GM23338 (cell line): Measurements from ENCODE around the gene SP9. TPM values are rescaled to one million over a fixed set of nuclear protein-coding genes. Genes with fewer than 3 reads are reported as not detected.

Experiments used
- ATAC-seq: fragments of 200-7000 bp; cut with Tn5 transposase; 3 replicates; pipeline ENCODE4 v1.9.1; 2020
- DNase-seq: peaks from one replicate; pipeline ENCODE4 v3.0.0-alpha.2; 2015; ENCODE audit warnings: low spot score
- H2AFZ ChIP-seq: fragments of 200-600 bp; sonication (generic); 2 replicates; pipeline ENCODE4 v1.8.0; 2016; ENCODE audit warnings: antibody characterized with exemption, mild to moderate bottlenecking, moderate library complexity
- H3F3A ChIP-seq: fragments of 200-600 bp; sonication (generic); replicated peaks from 2 replicates; pipeline ENCODE4 v1.8.0; 2017; ENCODE audit warnings: antibody characterized with exemption, mixed run types, low read depth
- H3K27ac ChIP-seq: fragments of 200-600 bp; sonication (generic); 2 replicates; pipeline ENCODE4 v1.6.1; 2016; ENCODE audit warnings: low read depth
- H3K27me3 ChIP-seq: fragments of 200-600 bp; sonication (generic); 2 replicates; pipeline ENCODE4 v1.8.0; 2016; ENCODE audit warnings: mild to moderate bottlenecking, mixed run types, moderate library complexity; ENCODE audit not compliant: insufficient read depth
- H3K36me3 ChIP-seq: fragments of 200-600 bp; sonication (generic); 2 replicates; pipeline ENCODE4 v1.8.0; 2016; ENCODE audit warnings: mild to moderate bottlenecking; ENCODE audit not compliant: insufficient read depth
- H3K4me1 ChIP-seq: fragments of 200-600 bp; sonication (generic); 2 replicates; pipeline ENCODE4 v1.8.0; 2016; ENCODE audit warnings: mild to moderate bottlenecking, moderate library complexity; ENCODE audit not compliant: insufficient read depth
- H3K4me2 ChIP-seq: fragments of 200-600 bp; sonication (generic); 2 replicates; pipeline ENCODE4 v1.7.1; 2017; ENCODE audit warnings: mixed run types
- H3K4me3 ChIP-seq: fragments of 200-600 bp; sonication (generic); 2 replicates; pipeline ENCODE4 v1.6.1; 2016; ENCODE audit warnings: mixed run types
- H3K79me2 ChIP-seq: fragments of 200-600 bp; sonication (generic); replicated peaks from 2 replicates; pipeline ENCODE4 v1.8.0; 2017; ENCODE audit warnings: mild to moderate bottlenecking; ENCODE audit not compliant: insufficient read depth
- H3K9me2 ChIP-seq: fragments of 200-600 bp; sonication (generic); 2 replicates; pipeline ENCODE4 v1.8.0; 2017; ENCODE audit not compliant: insufficient read depth
- H4K20me1 ChIP-seq: fragments of 200-600 bp; sonication (generic); replicated peaks from 2 replicates; pipeline ENCODE4 v1.8.0; 2017; ENCODE audit warnings: mild to moderate bottlenecking; ENCODE audit not compliant: insufficient read depth
- H3K27ac Mint-ChIP-seq: 2 replicates; pipeline ENCODE4 v1.8.0; 2020; ENCODE audit warnings: inconsistent platforms, mild to moderate bottlenecking, moderate library complexity, mixed read lengths
- H3K27me3 Mint-ChIP-seq: 3 replicates; pipeline ENCODE4 v1.8.0; 2022; ENCODE audit warnings: low read depth, mild to moderate bottlenecking, moderate library complexity, mixed read lengths, inconsistent platforms; ENCODE audit not compliant: insufficient read depth, poor library complexity
- H3K36me3 Mint-ChIP-seq: 3 replicates; pipeline ENCODE4 v1.8.0; 2021; ENCODE audit warnings: low read depth, mild to moderate bottlenecking, inconsistent platforms, moderate library complexity, mixed read lengths
- H3K4me1 Mint-ChIP-seq: 3 replicates; pipeline ENCODE4 v1.8.0; 2020; ENCODE audit warnings: mild to moderate bottlenecking, inconsistent platforms, mixed read lengths
- H3K4me3 Mint-ChIP-seq: 3 replicates; pipeline ENCODE4 v1.8.0; 2021; ENCODE audit warnings: moderate library complexity, mild to moderate bottlenecking, inconsistent platforms, mixed read lengths
- H3K9me3 Mint-ChIP-seq: 3 replicates; pipeline ENCODE4 v1.8.0; 2020; ENCODE audit warnings: moderate library complexity, mild to moderate bottlenecking, inconsistent platforms, mixed read lengths
- EZH2phosphoT487 ChIP-seq: fragments of 200-600 bp; sonication (generic); IDR thresholded peaks from one replicate; pipeline ENCODE4 v1.8.1; 2018; ENCODE audit warnings: antibody characterized with exemption; ENCODE audit not compliant: unreplicated experiment
- NANOG ChIP-seq: IDR thresholded peaks from 2 replicates; pipeline ENCODE4 v1.6.1; 2016; ENCODE audit warnings: antibody characterized with exemption, borderline replicate concordance
- STAT1 ChIP-seq: IDR thresholded peaks from one replicate; pipeline ENCODE4 v1.6.1; 2016; ENCODE audit warnings: antibody characterized with exemption; ENCODE audit not compliant: unreplicated experiment
- ZNF114 ChIP-seq: fragments of 250-450 bp; sonication (Bioruptor Pico); IDR thresholded peaks from 2 replicates; pipeline ENCODE4 v1.5.0; 2020; ENCODE audit warnings: mild to moderate bottlenecking, moderate library complexity
- polyA plus RNA-seq: library from polyadenylated mRNA; unstranded; fragments of >200 nt; fragmentation: Nextera tagmentation; extraction: Ambion mirVana; gene quantifications from 2 replicates; pipeline ENCODE4 v1.2.1, GENCODE V29; 2016
- total RNA-seq: library from RNA; depleted of rRNA; stranded (reverse); fragments of >200 nt; shearing (Covaris generic); gene quantifications from 2 replicates; pipeline ENCODE4 v1.2.3, GENCODE V29; 2014
- TF ChIP-seq, protein P1 (sequence below): IDR thresholded peaks from one replicate; pipeline ENCODE4 v1.6.1; 2018; ENCODE audit warnings: antibody characterized with exemption; ENCODE audit not compliant: unreplicated experiment
- TF ChIP-seq, protein P2 (sequence below): IDR thresholded peaks from 2 replicates; pipeline ENCODE4 v1.6.1; 2016; ENCODE audit warnings: antibody characterized with exemption
- TF ChIP-seq, protein P3 (sequence below), 2 experiments: fragments of 200-600 bp in 1 of 2; sonication (generic) in 1 of 2; conservative IDR thresholded peaks; 2 replicates each; pipeline versions ENCODE4 v1.5.1 to v1.6.1; 2016 to 2017; ENCODE audit warnings: antibody characterized with exemption in 2 of 2, low read depth in 2 of 2, mild to moderate bottlenecking in 2 of 2, moderate library complexity in 1 of 2

SP9 gene
- total and polyA plus RNA-seq, 2 experiments from 2014 or later = 0.49 TPM; not detected in 1

DNA sequence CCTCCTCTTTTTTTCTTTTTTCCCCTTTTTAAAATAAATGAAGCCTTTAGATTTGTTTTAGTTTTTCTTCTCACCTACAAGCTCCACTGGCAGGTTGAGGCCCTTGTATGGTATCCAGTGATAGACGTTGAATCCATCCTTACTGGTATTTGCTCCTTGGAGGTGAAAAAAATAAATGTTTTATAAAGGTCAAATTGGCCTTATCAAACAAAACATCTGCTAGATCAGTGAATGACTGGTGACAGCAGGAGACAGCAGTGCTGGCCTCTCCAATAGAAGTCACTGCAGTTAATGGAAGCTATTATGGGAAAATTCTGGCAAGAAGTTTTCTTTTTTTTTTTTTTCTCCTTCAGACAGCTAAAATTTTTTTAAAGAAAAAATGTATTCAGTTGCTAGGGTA, 12.6 kb upstream of the SP9 start (continued):
- TF ChIP-seq, protein P1, sequence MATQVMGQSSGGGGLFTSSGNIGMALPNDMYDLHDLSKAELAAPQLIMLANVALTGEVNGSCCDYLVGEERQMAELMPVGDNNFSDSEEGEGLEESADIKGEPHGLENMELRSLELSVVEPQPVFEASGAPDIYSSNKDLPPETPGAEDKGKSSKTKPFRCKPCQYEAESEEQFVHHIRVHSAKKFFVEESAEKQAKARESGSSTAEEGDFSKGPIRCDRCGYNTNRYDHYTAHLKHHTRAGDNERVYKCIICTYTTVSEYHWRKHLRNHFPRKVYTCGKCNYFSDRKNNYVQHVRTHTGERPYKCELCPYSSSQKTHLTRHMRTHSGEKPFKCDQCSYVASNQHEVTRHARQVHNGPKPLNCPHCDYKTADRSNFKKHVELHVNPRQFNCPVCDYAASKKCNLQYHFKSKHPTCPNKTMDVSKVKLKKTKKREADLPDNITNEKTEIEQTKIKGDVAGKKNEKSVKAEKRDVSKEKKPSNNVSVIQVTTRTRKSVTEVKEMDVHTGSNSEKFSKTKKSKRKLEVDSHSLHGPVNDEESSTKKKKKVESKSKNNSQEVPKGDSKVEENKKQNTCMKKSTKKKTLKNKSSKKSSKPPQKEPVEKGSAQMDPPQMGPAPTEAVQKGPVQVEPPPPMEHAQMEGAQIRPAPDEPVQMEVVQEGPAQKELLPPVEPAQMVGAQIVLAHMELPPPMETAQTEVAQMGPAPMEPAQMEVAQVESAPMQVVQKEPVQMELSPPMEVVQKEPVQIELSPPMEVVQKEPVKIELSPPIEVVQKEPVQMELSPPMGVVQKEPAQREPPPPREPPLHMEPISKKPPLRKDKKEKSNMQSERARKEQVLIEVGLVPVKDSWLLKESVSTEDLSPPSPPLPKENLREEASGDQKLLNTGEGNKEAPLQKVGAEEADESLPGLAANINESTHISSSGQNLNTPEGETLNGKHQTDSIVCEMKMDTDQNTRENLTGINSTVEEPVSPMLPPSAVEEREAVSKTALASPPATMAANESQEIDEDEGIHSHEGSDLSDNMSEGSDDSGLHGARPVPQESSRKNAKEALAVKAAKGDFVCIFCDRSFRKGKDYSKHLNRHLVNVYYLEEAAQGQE = no peak
- TF ChIP-seq STAT1 = no peak
- TF ChIP-seq ZNF114 (CRISPR knock-in tag) = no peak
- TF ChIP-seq, protein P2, sequence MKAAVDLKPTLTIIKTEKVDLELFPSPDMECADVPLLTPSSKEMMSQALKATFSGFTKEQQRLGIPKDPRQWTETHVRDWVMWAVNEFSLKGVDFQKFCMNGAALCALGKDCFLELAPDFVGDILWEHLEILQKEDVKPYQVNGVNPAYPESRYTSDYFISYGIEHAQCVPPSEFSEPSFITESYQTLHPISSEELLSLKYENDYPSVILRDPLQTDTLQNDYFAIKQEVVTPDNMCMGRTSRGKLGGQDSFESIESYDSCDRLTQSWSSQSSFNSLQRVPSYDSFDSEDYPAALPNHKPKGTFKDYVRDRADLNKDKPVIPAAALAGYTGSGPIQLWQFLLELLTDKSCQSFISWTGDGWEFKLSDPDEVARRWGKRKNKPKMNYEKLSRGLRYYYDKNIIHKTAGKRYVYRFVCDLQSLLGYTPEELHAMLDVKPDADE = no peak

DNA sequence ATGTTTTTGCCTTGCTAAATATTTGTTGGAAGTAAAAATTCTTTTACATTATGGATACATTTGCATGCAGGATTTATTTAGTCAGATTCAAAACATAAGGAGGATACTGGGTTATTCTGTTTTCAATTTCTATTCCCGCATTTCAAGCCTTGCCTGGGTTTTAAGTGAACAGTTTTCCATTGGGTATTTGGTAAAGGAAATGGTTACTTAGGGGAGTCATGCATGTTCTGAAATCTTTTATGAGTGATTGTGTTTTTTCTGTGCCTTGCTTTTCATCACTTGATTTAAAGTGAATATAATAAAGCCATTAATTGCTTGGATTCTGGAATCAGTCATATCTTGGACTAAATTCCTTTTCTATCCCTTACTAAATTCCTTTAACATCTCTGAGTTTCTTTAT, 12.0 kb upstream of the SP9 start:
- H3K27me3 Mint-ChIP-seq = peaks cover 41% of the 10 kb centered on the region
- no peaks in the 10 kb centered on the region; the same call in 2 of the 3 replicates for H3K9me3 Mint-ChIP-seq
- H3K27ac Mint-ChIP-seq = no peak overlapping the region
- H3K4me2 ChIP-seq = no peak overlapping the region
- H3K4me3 Mint-ChIP-seq = no peak overlapping the region
- H3K27ac ChIP-seq = no peak overlapping the region
- no peaks in the 10 kb centered on the region for H4K20me1 ChIP-seq
- H3K36me3 Mint-ChIP-seq = no peaks in the 10 kb centered on the region; the same call in 2 of the 3 replicates
- no peak for DNase-seq
- H3K27me3 ChIP-seq = peaks cover 39% of the 10 kb centered on the region
- no peak overlapping the region for H3K4me3 ChIP-seq
- H3K36me3 ChIP-seq = no peaks in the 10 kb centered on the region
- no peak for ATAC-seq
- no peaks in the 10 kb centered on the region for H3K79me2 ChIP-seq
- H2AFZ ChIP-seq = no peak overlapping the region
- peaks cover 14% of the 10 kb centered on the region for H3K4me1 ChIP-seq
- TF ChIP-seq, protein P3, sequence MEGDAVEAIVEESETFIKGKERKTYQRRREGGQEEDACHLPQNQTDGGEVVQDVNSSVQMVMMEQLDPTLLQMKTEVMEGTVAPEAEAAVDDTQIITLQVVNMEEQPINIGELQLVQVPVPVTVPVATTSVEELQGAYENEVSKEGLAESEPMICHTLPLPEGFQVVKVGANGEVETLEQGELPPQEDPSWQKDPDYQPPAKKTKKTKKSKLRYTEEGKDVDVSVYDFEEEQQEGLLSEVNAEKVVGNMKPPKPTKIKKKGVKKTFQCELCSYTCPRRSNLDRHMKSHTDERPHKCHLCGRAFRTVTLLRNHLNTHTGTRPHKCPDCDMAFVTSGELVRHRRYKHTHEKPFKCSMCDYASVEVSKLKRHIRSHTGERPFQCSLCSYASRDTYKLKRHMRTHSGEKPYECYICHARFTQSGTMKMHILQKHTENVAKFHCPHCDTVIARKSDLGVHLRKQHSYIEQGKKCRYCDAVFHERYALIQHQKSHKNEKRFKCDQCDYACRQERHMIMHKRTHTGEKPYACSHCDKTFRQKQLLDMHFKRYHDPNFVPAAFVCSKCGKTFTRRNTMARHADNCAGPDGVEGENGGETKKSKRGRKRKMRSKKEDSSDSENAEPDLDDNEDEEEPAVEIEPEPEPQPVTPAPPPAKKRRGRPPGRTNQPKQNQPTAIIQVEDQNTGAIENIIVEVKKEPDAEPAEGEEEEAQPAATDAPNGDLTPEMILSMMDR (conservative IDR thresholded peaks at IDR 0.05; ENCODE audit: low read depth in 2 of 2) = no peak
- TF ChIP-seq, protein P1 = no peak
- TF ChIP-seq STAT1 (no peak), NANOG (no peak), EZH2phosphoT487 (no peak), ZNF114 (CRISPR knock-in tag) (no peak)
- peaks cover 13% of the 10 kb centered on the region for H3K4me1 Mint-ChIP-seq
- no peaks in the 10 kb centered on the region for H3K9me2 ChIP-seq
- peaks cover 7% of the 10 kb centered on the region for H3F3A ChIP-seq
